Peyer's patch (tissue), 4 donors: ENCODE results near the gene SLC9A5. TPM values are rescaled to one million over a fixed set of nuclear protein-coding genes. Genes with fewer than 3 reads are reported as not detected.

Experiments used
- DNase-seq, 3 donors: peaks; one replicate each; pipeline ENCODE4 v3.0.0-alpha.2; 2017 to 2019
- H3K27ac ChIP-seq, 4 donors: fragments of 200-600 bp; sonication (generic); one replicate each; pipeline ENCODE4 v1.5.1; 2016 to 2019
- H3K27me3 ChIP-seq, 2 donors: fragments of 200-600 bp; sonication (generic); one replicate each; pipeline ENCODE4 v1.5.1; 2019
- H3K36me3 ChIP-seq, 3 donors: fragments of 200-600 bp; sonication (generic); one replicate each; pipeline ENCODE4 v1.5.1; 2016 to 2019
- H3K4me1 ChIP-seq, 4 donors: fragments of 200-600 bp; sonication (generic); one replicate each; pipeline ENCODE4 v1.5.1; 2016 to 2019
- H3K4me3 ChIP-seq, 4 donors: fragments of 200-600 bp; sonication (generic); 1 replicate in 3 of 4; 2 replicates in 1 of 4; pipeline ENCODE4 v1.5.1; 2016 to 2019; ENCODE audit warnings: mild to moderate bottlenecking in 1 of 4
- H3K9me3 ChIP-seq, 4 donors: fragments of 200-600 bp; sonication (generic); one replicate each; pipeline ENCODE4 v1.5.1; 2016 to 2019; ENCODE audit warnings: mild to moderate bottlenecking in 1 of 4
- POLR2A ChIP-seq, 2 donors: fragments of 450-650 bp; IDR thresholded peaks; one replicate each; pipeline ENCODE4 v1.5.1; 2017; ENCODE audit warnings: antibody characterized with exemption in 2 of 2, mild to moderate bottlenecking in 2 of 2, moderate library complexity in 2 of 2
- total RNA-seq, 4 donors: library from RNA; depleted of rRNA; stranded (reverse); fragments of >200 nt; gene quantifications; one replicate each; pipeline ENCODE4 v1.1.0, GENCODE V29; 2016
- TF ChIP-seq, protein P1 (sequence below), 6 experiments: fragments of 450-650 bp in 4 of 6; fragments of 200-600 bp in 2 of 6; sonication (generic) in 1 of 6; IDR thresholded peaks; one replicate each; pipeline ENCODE4 v1.5.1; 2017 to 2019; ENCODE audit warnings: antibody characterized with exemption in 6 of 6, mild to moderate bottlenecking in 3 of 6, moderate library complexity in 1 of 6

The SLC9A5 gene
- total RNA-seq, 4 donors from 2014 or later, result 1.2 to 2.2 (median 1.8) TPM

DNA sequence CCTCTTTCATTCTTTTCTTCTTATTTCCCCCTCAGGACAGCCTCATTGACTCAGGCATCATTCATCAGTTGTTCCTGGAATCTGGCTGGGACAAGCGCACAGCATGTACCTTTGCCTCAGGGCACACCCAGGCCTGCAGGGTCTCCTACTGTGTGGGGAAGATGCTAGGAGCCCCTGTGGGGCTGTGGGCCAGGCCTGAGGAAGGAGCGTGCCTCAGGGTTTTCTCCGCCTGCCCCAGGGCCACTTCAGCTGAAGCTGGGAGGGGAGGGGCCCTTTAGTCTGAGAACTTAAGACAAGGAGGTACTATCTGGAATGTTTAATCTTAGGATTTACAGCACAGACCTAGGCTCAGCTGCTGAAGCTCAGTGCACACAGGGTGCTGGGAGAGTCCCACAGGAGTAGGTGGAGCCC, 41.9 kb upstream of the SLC9A5 start:
- Histone ChIP-seq H3K4me1 (no peaks in the 10 kb centered on the region), H3K27me3 (no peaks in the 10 kb centered on the region), H3K4me3 (no peak overlapping the region), H3K9me3 (no peaks in the 10 kb centered on the region), H3K27ac (no peak overlapping the region), H3K36me3 (peaks cover 0 to 24% (median 0%) of the 10 kb centered on the region in 3 donors)
- DNase-seq, result no peak
- TF ChIP-seq POLR2A (IDR thresholded peaks at IDR 0.05), result no peak
- TF ChIP-seq, protein P1, sequence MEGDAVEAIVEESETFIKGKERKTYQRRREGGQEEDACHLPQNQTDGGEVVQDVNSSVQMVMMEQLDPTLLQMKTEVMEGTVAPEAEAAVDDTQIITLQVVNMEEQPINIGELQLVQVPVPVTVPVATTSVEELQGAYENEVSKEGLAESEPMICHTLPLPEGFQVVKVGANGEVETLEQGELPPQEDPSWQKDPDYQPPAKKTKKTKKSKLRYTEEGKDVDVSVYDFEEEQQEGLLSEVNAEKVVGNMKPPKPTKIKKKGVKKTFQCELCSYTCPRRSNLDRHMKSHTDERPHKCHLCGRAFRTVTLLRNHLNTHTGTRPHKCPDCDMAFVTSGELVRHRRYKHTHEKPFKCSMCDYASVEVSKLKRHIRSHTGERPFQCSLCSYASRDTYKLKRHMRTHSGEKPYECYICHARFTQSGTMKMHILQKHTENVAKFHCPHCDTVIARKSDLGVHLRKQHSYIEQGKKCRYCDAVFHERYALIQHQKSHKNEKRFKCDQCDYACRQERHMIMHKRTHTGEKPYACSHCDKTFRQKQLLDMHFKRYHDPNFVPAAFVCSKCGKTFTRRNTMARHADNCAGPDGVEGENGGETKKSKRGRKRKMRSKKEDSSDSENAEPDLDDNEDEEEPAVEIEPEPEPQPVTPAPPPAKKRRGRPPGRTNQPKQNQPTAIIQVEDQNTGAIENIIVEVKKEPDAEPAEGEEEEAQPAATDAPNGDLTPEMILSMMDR (IDR thresholded peaks at IDR 0.05), result no peak

DNA sequence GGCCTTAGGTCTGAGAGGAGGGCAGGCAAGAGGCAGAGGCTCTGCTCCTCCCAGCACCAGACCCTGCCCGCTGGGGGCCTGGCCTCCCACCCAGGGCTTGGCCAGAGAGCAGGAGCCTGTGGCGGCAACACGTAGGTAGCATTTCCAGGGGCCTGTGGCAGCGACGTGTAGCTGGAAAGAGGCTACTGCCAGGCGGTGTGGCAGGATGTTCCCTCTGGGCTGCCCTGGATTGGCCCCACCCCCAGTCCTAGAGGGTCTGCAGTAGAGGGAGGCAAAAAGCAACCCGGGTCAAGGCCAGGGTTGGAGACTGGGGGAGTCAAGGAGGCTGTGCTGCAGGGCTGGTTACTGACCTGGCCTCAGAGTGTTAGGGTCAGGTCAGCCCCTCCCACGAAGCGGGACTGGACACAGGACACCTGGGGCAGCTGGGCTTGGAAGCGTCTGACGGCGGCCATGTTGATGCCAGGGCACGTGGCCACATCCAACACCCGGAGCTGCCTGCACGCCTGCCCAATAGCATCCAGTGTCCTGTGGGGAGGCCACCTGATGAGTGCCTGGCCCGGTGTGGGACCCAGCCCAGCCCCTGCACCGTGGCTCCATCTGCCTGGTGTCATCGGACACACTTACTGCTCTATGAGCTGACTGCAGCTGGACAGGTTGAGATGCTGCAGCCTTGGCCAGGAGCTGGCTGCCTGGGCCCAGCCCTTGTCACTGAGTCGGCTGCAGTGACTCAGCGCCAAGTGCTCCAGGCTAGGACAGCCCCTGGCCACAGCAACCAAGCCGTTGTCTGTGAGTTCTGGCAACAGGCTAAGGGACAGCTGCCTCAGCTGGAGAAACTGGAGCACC, 41.3 kb upstream of the SLC9A5 start:
- H3K4me3 ChIP-seq, result no peak overlapping the region
- H3K36me3 ChIP-seq, result peaks cover 0 to 17% (median 0%) of the 10 kb centered on the region in 3 donors
- TF ChIP-seq, protein P1 (IDR thresholded peaks at IDR 0.05), result no peak
- TF ChIP-seq POLR2A (IDR thresholded peaks at IDR 0.05), result no peak
- no peaks in the 10 kb centered on the region for H3K27me3 ChIP-seq
- H3K4me1 ChIP-seq, result no peaks in the 10 kb centered on the region
- DNase-seq, result no peak
- H3K9me3 ChIP-seq, result no peaks in the 10 kb centered on the region
- H3K27ac ChIP-seq, result no peak overlapping the region

DNA sequence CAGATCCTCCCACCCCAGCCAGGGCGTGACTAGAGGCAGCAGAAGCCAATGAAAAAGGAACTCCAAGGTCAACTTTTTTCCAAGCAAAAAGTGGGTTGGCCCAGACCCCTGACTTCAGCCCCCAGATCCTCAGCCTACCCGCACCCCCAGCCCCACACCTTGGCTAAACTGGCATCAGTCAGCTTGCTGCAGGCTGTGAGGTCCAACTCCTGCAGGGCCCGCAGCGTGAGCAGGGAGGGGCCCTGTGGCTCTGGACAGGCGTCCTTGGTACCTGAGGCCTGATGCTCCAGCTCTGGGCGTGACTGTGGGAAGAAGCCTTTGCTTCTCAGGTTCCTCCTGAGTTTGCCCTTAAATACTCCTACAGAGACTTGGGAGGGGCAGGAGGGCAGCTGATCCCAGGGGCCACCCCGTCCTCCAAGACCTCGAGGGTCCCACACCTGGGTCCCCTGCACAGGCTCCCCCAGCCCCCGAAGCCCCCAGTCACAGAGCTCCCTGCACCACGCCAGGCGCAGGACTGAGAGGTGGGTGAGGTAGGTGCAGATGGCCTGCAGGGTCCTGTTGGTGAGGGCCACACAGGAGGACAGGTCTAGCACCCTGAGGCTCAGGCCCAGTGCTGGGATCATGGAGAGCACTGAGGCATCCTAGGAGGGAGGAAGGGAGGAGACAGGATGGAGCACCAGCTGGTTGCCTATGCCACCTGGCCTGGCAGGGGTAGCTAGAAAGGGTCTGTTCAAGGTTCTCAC, 40.5 kb upstream of the SLC9A5 start:
- Histone ChIP-seq H3K4me1 (no peaks in the 10 kb centered on the region), H3K27ac (no peak overlapping the region), H3K27me3 (no peaks in the 10 kb centered on the region), H3K9me3 (no peaks in the 10 kb centered on the region), H3K4me3 (no peak overlapping the region), H3K36me3 (peaks cover 0 to 9% (median 0%) of the 10 kb centered on the region in 3 donors)
- DNase-seq, result no peak
- no peak for TF ChIP-seq POLR2A (IDR thresholded peaks at IDR 0.05)

DNA sequence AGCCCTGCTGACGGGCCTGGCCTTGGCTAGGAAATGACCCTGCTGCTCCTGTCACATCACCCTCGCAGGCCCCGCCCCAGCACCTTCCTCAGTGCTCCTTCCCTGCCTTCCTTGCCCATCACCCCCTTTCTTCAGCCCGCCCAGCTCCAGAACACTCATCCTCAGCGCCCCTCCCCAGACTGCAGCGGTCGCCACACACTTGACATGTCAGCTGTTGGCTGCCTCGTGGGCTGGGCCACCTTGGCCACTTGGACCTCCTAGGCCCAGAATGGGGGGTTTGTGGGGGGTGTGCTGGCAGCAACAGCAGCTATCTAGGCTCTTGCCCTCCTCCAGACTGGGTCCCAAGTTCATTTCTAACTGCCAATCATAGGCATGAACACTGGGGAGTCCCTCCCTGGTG, 39.2 kb upstream of the SLC9A5 start:
- no peaks in the 10 kb centered on the region for H3K27me3 ChIP-seq

DNA sequence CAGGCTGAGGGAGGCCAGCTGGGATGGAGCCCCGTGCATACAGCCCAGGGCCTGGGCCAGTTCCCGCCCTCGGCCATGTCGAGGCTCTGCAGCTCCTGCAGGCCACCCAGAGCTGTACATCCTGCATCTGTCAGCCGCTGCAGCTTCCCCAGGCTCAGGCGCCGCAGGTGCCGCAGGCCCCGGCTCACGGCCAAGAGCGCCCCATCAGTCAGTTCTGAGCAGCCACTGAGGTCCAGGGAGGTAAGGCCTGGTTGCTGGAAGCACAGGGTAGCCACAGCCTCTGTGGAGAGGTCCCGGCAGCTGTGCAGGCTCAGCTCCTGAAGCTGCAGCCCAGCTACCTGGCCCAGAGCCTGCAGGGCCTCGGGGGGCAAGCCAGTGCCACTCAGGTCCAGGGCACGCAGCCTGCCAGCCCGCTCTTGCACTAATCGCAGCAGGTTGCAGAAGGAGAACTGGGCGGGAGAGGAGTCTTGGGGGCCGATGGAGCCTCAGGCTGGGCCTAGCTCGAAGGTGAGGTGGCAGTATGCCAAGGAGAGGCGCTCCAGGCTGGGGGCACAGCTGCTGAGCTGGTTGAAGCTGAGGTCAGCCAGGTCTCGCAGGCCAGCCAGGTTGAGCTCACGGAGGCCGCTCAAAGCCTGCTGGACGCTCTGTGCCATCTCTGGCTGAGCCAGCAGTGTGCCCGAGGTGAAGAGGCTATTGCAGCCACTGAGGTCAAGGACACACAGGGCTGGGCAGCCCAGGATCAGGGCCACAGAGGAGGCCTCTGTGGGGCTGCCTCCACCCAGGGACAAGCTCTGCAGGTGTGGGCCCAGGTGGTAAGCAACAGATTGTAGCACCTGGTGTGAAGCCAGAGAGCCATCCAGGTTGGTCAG, 38.5 kb upstream of the SLC9A5 start:
- no peak overlapping the region for H3K4me3 ChIP-seq
- no peak for DNase-seq
- no peaks in the 10 kb centered on the region for H3K36me3 ChIP-seq
- no peaks in the 10 kb centered on the region for H3K27me3 ChIP-seq
- no peaks in the 10 kb centered on the region for H3K9me3 ChIP-seq
- no peak overlapping the region for H3K27ac ChIP-seq
- TF ChIP-seq, protein P1 (IDR thresholded peaks at IDR 0.05), result no peak
- no peak for TF ChIP-seq POLR2A (IDR thresholded peaks at IDR 0.05)
- H3K4me1 ChIP-seq, result peaks cover 0 to 9% (median 0%) of the 10 kb centered on the region in 4 donors

More for the DNA sequence above, 39.2 kb upstream of the SLC9A5 start:
- no peak for DNase-seq
- Histone ChIP-seq H3K36me3 (no peaks in the 10 kb centered on the region), H3K27ac (no peak overlapping the region), H3K4me3 (no peak overlapping the region), H3K9me3 (no peaks in the 10 kb centered on the region), H3K4me1 (peaks cover 0 to 9% (median 0%) of the 10 kb centered on the region in 4 donors)
- no peak for TF ChIP-seq POLR2A (IDR thresholded peaks at IDR 0.05)
- TF ChIP-seq, protein P1 (IDR thresholded peaks at IDR 0.05), result no peak
